ENCODE measurements around the gene AQP12A.
"Not testable (repeated sequence)": the region's sequence is repeated elsewhere in the genome, so short reads cannot be mapped to it uniquely, and the experiment has no call there.

Gene AQP12A

DNA sequence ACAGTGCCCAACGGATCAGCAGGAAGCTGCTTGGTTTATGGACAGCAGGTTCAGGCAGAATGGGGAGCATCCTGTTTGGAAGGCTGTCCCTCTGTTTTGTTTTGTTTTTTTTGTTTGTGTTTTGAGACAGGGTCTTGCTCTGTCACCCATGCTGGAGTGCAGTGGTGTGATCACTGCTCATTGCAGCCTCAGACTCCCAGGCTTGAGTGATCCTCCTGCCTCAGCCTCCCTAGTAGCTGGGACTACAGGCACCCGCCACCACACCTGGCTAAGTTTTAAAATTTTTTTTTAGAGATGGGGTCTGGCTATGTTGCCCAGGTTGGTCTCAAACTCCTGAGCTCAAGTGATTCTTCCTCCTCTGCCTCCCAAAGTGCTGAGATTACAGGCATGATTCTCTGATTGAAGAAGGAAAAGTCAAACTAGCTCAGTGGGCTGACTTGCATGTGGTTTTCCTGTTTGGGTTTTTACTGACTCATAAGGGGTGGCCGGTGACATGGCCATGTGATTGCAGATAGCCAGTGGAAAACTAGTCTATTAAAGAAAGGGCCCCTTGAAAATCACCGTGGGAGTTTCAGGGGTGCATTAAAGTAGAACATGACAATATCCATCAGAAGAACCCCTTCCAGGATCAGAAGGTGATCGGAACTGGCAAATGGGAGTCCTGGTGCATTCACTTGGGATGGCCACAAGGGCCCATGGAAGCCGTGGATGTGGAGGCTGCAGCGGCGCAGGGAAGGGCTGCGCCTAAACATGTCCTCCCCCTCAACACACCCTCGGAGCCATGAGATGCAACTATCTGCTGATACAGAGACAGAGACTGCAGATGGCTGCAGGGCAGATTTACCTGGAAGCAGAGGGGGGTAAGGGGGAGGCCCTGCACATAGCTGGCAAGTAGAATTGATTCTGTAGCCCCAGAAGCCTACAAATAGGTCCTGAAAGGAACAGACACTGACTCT, 35.5 kb upstream of the AQP12A start:
- in situ Hi-C loops (cut with HindIII; ENCODE audit: low sequenced_read_pairs): no loop called here

DNA sequence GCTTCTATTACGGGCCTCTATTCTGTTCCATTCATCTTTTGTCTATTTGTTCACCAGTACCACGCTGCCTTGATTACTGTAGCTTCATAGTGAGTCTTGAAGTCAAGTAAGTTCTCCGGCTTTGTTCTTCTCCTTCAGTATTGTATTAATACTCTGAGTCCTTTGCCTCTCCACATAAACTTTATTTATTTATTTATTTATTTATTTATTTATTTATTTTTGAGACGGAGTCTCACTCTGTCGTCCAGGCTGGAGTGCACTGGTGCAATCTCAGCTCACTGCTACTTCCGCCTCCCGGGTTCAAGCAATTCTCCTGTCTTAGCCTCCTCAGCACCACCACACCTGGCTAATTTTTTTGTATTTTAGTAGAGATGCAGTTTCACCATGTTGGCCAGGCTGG, 31.8 kb upstream of the AQP12A start:
- in situ Hi-C loops (cut with HindIII; ENCODE audit: low sequenced_read_pairs): not testable (repeated sequence)

DNA sequence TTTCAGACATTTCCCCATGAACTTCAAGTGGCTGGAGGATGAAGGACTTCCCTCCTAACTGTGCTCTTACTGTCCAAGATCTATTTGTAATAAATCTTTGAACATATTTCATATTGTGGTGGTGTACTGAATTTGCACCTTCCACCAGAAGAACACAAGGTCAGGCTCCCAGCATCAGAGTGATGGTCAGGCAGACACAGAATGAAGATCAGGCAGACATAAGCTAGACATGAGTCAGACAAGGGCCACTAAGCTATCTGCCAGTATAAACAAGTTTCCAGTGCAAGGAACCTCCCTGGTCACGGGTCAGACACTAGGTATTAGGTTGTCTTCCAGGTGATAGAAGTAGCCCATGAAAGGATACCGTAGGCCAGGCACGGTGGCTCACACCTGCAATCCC, 29.0 kb upstream of the AQP12A start:
- in situ Hi-C loops (cut with HindIII; ENCODE audit: low sequenced_read_pairs): no loop called here

DNA sequence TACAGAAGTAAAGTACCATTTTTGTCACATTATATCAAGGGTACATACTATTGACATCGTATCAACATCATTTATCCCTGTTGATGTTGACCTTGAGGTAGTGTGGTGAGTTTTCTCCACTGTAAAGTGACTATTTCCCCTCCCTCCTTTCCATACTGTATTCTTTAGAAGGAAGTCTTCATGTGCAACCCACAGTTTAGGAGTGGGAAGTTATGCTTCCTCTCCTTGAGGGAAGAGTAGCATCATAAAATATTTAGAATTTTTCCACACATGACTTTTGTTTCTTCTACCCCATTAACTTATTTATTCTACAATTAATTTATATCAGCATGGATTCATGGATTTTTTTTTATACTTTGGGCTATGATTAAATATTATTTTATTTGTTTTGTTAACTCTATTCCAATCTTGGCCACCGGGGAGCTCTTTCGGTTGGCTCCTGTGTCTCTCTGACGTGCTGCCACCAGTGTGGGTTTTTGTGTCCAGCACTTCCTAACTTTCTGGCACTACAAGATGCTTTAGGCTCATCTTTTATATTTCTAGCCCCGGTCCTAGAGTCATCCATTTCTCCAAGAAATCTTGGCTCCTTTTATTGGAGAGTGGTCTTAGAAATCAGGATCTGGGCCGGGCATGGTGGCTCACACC, 28.0 kb upstream of the AQP12A start:
- in situ Hi-C loops (cut with HindIII; ENCODE audit: low sequenced_read_pairs): no loop called here

DNA sequence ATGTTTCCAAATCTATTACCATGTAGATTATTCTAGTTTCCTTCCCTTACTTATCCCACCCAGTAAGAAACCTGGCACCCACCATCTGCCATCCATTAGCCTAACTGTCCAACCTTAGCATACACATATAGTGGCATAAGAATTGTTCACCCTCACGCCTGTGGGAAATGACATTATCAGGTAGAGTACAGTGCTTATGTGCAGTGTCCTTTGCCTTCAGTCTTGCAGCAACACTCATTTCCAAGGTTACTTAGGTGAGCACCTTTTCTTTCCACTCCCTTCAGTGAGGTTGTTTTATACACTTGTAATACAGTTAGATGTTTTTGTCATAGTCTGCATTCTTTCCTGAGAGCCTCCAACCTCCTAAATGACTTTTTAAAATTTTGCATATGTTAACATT, 27.0 kb upstream of the AQP12A start:
- in situ Hi-C loops (cut with HindIII; ENCODE audit: low sequenced_read_pairs): no loop called here

DNA sequence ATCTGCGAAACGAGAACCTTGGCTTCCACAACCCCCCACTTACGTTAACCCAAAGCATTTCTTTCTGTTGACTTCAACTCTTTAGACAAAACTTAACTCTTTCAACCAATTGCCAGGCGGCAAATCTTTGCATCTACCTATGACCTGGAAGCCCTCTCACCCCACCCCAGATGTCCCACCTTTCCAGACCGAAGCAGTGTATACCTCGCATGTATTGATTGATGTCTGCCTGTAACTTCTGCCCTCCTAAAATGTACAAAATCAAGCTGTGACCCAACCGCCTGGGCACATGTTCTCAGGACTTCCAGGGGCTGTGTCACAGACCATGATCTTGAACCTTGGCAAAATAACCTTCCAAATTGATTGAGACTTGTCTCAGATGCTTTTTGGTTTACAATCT, 21.3 kb upstream of the AQP12A start:
- in situ Hi-C loops (cut with HindIII; ENCODE audit: low sequenced_read_pairs): no loop called here

DNA sequence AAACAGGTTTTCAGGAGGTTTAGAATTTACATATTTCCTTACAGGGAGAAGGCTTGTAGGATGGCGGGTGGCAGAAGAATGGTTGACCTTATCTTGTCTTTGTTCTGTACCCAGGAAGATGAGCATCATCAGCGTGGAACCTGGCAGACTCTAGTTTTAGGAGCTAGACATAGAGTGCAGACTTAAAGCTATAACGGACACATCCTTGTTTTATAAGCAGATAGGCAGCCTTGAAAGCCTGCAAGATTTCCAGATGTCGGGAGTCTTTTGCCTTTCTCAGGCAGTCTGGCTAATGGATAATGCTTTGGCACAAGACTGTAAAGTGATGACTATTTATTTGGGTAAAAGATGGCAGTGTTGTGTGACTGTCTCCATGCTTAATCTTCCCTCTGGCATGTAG, 20.7 kb upstream of the AQP12A start:
- in situ Hi-C loops (cut with HindIII; ENCODE audit: low sequenced_read_pairs): no loop called here

DNA sequence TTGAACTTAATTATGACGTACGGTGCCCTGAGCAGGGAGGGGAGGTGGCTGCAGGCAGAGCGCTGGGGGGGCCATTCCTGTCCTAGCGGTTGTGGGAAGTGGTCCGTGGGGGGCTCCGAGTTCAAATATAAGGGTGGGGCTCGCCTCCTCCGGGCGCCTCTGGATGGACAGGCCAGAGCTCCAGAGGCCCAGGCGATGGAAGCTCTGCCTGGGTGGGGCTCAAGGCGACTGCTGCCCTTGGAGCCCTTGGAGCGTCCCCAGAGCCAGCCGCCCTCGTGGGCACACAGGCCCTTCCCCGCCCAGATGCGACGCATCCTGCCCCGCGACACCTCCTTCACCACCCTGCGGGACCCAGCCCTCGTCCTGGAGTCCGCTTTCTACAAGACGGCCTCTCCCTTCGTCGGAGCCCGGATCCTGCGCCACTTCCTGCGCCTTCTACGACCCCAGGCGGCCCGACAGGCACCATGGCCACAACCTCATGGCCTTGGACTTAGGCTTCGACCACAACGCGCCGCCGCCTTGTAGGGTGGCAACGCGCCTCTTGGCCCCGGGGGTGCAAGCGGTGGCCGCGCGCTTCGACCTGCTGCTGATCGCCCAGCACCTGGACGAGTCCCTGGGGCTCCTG, 19.5 kb upstream of the AQP12A start:
- in situ Hi-C loops (cut with HindIII; ENCODE audit: low sequenced_read_pairs): no loop called here

DNA sequence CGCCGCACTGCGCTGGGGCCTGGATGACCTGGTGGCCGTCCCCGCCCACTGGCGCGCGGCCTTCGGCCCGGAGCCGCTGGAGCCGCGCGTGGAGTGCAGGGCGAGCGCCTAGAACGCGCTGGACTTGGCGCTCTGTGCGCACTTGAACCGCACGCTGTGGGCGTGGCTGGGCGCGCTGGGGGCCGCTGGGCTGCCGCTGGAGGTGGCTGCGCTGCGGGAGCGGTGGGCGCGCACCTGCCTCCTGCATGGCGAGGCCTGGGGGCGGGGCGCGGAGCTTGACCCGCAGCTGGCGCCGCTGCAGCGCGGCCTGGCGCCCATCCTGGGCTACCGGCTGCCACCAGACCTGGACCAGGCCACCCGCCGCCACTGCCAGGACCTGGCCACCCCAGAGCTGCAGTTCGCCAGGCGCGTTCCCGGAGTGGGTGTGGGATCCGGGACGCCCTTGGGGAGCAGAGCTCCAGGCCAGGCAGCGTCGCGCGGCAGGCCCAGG, 18.9 kb upstream of the AQP12A start:
- in situ Hi-C loops (cut with HindIII; ENCODE audit: low sequenced_read_pairs): no loop called here

DNA sequence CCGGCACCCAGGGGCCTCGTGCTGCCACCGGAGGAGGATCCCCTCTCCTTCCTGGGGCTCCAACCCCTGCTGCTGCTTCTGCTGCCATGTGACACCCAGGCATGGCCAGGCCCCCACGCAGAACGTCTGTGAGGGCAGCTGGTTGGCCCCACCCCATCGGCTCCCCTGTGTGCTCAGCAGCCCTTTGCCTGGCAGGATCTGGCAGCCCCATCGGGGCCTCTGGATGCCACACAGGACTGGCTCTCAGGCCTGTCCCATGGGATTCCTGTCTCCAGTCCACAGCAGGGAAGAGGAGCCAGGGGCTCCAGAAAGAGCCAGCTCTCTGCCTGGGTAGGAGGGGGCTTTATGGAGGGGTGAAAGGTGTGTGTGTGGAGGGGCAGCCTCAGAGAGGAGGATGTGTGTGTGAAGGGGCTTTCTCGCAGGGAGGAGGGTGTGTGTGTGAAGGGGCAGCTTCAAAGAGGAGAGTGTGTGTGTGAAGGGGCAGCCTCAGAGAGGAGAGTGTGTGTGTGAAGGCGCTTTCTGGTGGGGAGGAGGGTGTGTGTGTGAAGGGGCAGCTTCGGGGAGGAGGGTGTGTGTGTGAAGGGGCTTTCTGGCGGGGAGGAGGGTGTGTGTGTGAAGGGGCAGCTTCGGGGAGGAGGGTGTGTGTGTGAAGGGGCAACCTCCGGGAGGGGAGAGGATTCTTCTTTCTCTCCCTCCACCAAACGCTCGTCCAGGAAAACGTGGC, 17.0 kb upstream of the AQP12A start:
- in situ Hi-C loops (cut with HindIII; ENCODE audit: low sequenced_read_pairs): not testable (repeated sequence)

DNA sequence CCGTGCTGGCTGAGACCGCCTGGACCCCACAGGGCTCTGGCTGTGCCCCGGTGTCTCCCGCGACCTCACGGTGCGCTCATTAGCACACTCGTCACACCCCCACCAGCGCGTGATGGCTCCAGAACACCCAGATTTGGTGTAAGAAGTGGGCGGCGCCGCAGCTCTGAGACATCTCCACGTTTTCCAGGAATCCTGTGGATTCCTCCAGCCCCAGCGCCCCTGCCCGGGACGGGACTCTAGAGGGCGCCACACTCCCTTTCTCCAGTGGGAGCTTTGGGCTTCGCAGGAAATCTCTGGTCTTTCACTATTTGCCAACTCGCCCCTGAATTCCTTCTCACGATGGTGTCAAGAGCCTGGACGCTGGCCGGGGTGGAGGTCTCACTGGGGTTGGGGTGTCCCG, 16.3 kb upstream of the AQP12A start:
- in situ Hi-C loops (cut with HindIII; ENCODE audit: low sequenced_read_pairs): not testable (repeated sequence)

DNA sequence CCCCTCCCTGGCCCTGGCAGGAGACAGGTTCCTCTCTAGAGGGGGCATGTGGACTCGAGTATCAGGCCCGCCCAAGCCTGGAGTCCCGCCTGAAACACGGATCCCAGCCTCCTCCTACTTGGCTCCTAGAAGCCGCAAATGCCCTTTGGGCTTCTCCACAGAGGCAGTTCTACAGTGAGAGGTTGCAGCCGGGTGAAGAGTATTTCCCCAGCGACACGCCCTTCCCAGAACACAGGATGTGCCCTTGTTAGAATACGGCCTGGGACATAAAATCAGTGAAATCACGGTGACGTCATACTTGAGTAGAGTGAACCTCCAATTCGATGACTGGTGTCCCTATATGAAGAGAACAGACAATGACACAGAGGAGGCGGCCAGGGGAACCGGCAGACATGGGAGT, 13.6 kb upstream of the AQP12A start:
- in situ Hi-C loops (cut with HindIII; ENCODE audit: low sequenced_read_pairs): not testable (repeated sequence)

DNA sequence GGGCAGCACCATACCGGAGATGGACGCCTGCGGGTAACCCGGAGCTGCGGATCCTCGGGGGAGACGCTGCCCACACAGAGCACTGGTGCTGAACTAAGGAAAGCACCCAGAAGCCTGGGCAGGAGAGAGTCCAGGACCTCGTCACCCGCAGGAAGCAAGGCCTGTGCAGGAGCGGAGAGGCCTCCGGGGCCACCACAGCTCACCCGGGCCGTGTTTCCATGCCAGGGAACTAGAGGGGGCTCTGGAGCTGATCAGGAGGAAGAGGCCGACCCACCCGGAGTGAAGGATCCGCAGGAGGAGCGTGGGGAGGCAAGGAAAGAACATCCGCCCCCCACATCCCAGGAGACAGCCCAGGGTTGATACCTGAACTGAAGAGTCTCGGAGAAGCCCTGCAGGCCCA, 12.8 kb upstream of the AQP12A start:
- in situ Hi-C loops (cut with HindIII; ENCODE audit: low sequenced_read_pairs): not testable (repeated sequence)

DNA sequence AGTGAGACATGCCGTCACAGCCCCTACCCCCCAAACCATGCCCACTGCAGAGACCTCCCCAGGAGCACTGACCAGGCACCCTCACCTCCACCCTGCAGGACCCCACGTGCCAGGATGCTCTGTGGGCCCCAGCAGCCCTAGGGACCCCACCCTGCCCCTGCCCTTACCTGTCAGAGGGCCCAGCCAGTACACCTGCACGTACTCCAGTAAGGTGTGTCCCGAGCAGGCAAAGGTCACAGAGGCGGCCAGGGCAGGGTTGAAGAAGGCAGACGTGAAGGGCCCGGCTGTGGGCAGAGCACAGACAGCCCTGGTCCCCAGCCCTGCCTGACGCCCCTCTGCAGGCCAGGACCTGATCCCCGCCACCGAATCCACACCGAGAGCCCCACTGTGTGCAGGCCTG, 11.5 kb upstream of the AQP12A start:
- in situ Hi-C loops (cut with HindIII; ENCODE audit: low sequenced_read_pairs): not testable (repeated sequence)

DNA sequence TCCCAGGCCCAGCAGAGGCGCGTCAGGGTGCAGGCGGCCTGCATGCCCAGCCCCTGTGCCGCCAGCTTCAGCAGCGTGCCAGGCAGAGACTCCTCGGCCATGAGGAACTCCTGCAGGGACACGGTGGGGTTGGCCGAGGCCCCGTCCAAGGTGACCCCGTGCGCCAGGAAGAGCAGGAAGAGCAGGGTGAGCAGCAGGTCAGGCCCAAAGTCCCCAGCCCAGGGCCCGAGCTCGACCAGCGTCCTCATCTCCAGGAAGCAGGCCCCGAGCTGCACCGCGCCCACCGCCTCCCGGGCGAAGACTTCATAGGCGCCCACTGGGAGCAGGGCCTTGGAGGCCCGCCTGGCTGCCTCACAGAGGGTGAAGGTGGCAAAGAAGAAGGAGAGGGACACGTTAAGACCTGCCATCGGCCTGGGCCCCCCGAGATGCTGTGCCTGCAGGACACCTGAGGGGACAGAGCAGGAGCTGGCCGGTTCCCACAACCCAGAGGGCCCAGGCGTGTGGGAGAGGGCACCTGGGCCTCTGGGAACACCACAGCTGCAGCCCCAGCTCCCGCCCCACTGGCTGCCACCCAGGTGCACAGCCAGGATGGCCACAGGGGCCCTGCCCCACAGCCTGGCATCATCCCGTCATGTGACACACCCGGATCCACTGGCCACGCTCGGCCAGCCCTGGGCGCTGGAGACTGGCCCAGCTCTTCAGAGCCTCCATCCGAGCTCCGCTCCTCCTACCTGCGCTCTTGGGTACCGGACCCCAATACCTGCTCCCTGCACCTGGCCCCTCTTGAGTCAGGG, 9.0 kb upstream of the AQP12A start, which contains the start of gene AQP12B:
Gene AQP12B (minus strand): TSS at position 455 of the 794 bp plus-strand sequence. CDS start 48 bp downstream, at position 407.
- in situ Hi-C loops (cut with HindIII; ENCODE audit: low sequenced_read_pairs): not testable (repeated sequence)

DNA sequence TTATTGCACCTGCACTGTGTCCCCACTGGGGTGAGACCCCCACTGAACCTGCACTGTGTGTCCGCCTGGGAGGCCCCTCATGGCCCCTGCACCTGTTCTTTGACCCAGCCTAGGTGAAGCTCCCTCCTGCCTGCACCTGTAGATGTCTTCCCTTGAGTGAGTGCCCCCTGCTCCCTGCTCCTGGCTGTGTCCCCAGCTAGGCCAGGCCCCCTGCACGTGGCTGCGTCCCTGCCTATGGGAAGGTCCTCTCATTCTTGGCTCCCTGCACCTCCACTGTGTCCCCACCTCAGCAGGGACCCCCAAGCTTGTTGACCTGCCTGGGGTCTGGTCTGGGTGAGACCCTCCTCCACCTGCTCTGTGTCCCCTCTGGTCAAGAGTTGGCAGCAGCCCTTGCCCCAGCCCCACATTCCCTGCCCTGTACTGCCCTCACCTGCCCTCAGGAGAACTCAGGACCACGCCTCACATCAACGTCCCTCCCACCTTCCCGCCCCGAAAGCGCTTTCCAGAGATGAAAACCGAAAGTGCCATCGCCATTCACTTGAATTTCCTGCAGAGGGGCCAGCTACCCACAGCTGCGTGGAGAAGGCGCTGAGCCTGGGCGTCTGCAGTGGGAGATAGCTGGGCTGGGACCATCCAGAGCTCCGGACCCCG, 8.2 kb upstream of the AQP12A start:
- in situ Hi-C loops (cut with HindIII; ENCODE audit: low sequenced_read_pairs): not testable (repeated sequence)

DNA sequence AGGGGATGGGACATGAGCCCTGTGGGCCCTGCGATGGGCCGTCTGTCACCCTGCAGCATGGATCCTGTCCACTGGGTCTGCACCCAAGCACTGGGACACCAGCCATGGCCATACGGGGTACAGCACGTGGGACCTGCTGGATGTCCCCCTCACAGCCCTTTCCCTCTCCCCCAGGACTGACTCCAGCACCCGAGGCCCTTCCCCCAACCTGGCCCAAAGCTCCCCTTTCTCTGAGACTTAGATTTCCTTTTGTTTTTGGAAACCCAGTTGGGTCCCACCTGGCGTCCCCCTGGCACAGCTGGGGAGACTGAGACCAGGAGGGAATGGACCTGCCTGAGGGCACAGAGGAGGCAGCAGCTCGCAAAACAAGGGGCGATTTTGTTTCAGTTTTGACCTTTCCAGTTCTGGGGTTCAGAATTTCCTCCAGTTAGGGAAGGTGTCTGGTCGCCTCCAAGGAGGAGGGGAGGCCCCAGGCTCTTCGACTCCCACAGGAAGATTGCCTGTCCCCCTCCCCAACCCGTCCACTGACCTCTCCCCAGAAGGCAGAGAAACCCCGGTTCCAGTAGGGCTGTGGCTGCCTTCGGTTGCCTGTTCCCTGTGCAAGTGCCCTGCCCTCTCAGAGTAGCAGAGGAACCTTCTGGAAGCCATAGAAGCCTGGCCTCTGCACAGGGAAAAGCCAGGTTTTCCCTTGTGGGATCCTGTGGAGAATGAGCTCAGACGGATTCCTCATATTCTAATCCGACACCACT, 7.5 kb upstream of the AQP12A start:
- in situ Hi-C loops (cut with HindIII; ENCODE audit: low sequenced_read_pairs): not testable (repeated sequence)

DNA sequence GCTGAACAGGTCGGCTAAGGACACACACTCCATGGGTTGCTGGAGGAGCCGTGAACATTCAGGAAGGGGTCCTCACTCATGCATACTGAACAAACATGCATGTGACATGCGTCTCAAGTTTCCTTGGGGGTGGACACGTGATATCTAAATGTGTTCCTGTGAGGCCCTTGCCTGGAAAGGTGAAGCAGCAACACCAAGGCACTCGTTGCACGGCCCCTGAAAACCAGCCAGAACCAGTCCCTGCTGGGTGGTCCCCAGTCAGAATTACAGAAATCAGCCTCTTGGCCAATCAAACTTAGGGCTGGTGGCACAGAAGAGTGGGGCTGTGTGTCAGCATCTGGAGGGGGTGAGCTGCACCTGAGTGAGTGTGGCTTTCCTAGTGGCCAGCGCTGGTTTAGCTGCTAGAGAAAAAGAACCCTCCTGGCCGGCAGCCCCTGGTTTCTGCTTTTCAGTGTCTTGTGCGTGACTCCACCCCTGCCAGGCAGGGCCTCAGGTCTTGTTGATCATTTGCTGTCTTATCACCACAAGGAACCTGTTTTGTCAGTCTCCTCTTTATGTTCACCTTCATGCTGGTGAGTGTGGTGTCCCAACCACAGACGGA, 5.8 kb upstream of the AQP12A start:
- in situ Hi-C loops (cut with HindIII; ENCODE audit: low sequenced_read_pairs): no loop called here
